Thoracic aorta (tissue), 2 donors: ENCODE measurements around the gene VEGFA. TPM values are rescaled to one million over a fixed set of nuclear protein-coding genes. Genes with fewer than 3 reads are reported as not detected.
"Not testable (repeated sequence)": the region's sequence is repeated elsewhere in the genome, so short reads cannot be mapped to it uniquely, and the experiment has no call there.

ENCODE experiments used
- ATAC-seq: fragments of 150-250 bp; one replicate; pipeline ENCODE4 v1.8.0; 2017; ENCODE audit warnings: low read depth; ENCODE audit not compliant: insufficient number of reproducible peaks, low FRiP score
- DNase-seq: peaks from one replicate; pipeline ENCODE4 v3.0.0-alpha.2; 2020; ENCODE audit warnings: low spot score
- H3K27ac ChIP-seq, 2 donors: fragments of 200-600 bp; sonication (generic); 1 replicate in 1 of 2; 2 replicates in 1 of 2; pipeline ENCODE4 v1.5.1; 2016; ENCODE audit warnings: mild to moderate bottlenecking in 2 of 2, moderate library complexity in 2 of 2
- H3K27me3 ChIP-seq: fragments of 200-600 bp; sonication (generic); replicated peaks from 2 replicates; pipeline ENCODE4 v1.6.0; 2016; ENCODE audit warnings: mild to moderate bottlenecking; ENCODE audit not compliant: insufficient read depth
- H3K36me3 ChIP-seq: fragments of 200-600 bp; sonication (generic); one replicate; pipeline ENCODE4 v1.5.1; 2016
- H3K4me1 ChIP-seq, 2 donors: fragments of 200-600 bp; sonication (generic); 1 replicate in 1 of 2; 2 replicates in 1 of 2; pipeline versions ENCODE4 v1.5.1 to v1.6.0; 2016; ENCODE audit warnings: low read depth in 2 of 2, mild to moderate bottlenecking in 1 of 2; ENCODE audit not compliant: control insufficient read depth in 1 of 2
- H3K4me3 ChIP-seq: fragments of 200-600 bp; sonication (generic); 2 replicates; pipeline ENCODE4 v1.5.1; 2016; ENCODE audit warnings: mild to moderate bottlenecking
- H3K9me3 ChIP-seq: fragments of 200-600 bp; sonication (generic); 2 replicates; pipeline ENCODE4 v1.5.1; 2016
- CTCF ChIP-seq: fragments of 200-600 bp; sonication (generic); IDR thresholded peaks from one replicate; pipeline ENCODE4 v1.5.1; 2019; ENCODE audit warnings: antibody characterized with exemption
- total RNA-seq, 2 donors: library from RNA; depleted of rRNA; stranded (reverse); fragments of >200 nt; gene quantifications; one replicate each; pipeline versions ENCODE4 v1.1.0 to v1.2.3, GENCODE V29; 2016

The VEGFA gene
- total RNA-seq, 2 donors from 2014 or later = 36.0 to 117 TPM

GRCh38 chr6:43814111-43814510 is 44.1 kb downstream of the VEGFA start:
- ATAC-seq (no peak), DNase-seq (no peak)
- H3K27me3 ChIP-seq = no peaks in the 10 kb centered on the region
- no peak for TF ChIP-seq CTCF
- no peak overlapping the region for H3K4me3 ChIP-seq
- no peaks in the 10 kb centered on the region for H3K4me1 ChIP-seq
- H3K36me3 ChIP-seq = no peaks in the 10 kb centered on the region
- H3K27ac ChIP-seq = no peak overlapping the region
- H3K9me3 ChIP-seq = no peaks in the 10 kb centered on the region

- TF ChIP-seq CTCF = no peak
- Histone ChIP-seq H3K9me3 (no peaks in the 10 kb centered on the region), H3K36me3 (no peaks in the 10 kb centered on the region), H3K4me3 (no peak overlapping the region), H3K27me3 (no peaks in the 10 kb centered on the region), H3K27ac (no peak overlapping the region), H3K4me1 (no peaks in the 10 kb centered on the region)
- ATAC-seq (no peak), DNase-seq (no peak)
Measured at GRCh38 chr6:43814865-43815264, 44.9 kb downstream of the VEGFA start.

GRCh38 chr6:43817192-43817591 is 47.2 kb downstream of the VEGFA start:
- ATAC-seq = no peak
- no peaks in the 10 kb centered on the region for H3K4me1 ChIP-seq
- no peak for TF ChIP-seq CTCF
- no peak overlapping the region for H3K27ac ChIP-seq
- no peak overlapping the region for H3K4me3 ChIP-seq
- no peaks in the 10 kb centered on the region for H3K27me3 ChIP-seq
- H3K9me3 ChIP-seq = no peaks in the 10 kb centered on the region
- DNase-seq = no peak
- no peaks in the 10 kb centered on the region for H3K36me3 ChIP-seq

- not testable (repeated sequence) for H3K4me1 ChIP-seq, H3K9me3 ChIP-seq, H3K27me3 ChIP-seq, DNase-seq, H3K4me3 ChIP-seq, H3K27ac ChIP-seq, ATAC-seq, H3K36me3 ChIP-seq
Measured at GRCh38 chr6:43818973-43819372, 49.0 kb downstream of the VEGFA start.

- TF ChIP-seq CTCF = no peak
- no peaks in the 10 kb centered on the region for H3K36me3 ChIP-seq
- ATAC-seq = no peak
- H3K4me3 ChIP-seq = no peak overlapping the region
- no peaks in the 10 kb centered on the region for H3K27me3 ChIP-seq
- DNase-seq = no peak
- no peaks in the 10 kb centered on the region for H3K9me3 ChIP-seq
- H3K27ac ChIP-seq = no peak overlapping the region
- no peaks in the 10 kb centered on the region for H3K4me1 ChIP-seq
Measured at GRCh38 chr6:43819958-43820357, 49.9 kb downstream of the VEGFA start.

- no peak for DNase-seq
- Histone ChIP-seq H3K27ac (no peak overlapping the region), H3K9me3 (no peaks in the 10 kb centered on the region)
Measured at GRCh38 chr6:43820486-43820885, 50.5 kb downstream of the VEGFA start.

More at GRCh38 chr6:43820486-43820885, 50.5 kb downstream of the VEGFA start:
- H3K36me3 ChIP-seq = no peaks in the 10 kb centered on the region
- TF ChIP-seq CTCF = no peak
- no peak for ATAC-seq
- H3K27me3 ChIP-seq = no peaks in the 10 kb centered on the region
- no peak overlapping the region for H3K4me3 ChIP-seq
- no peaks in the 10 kb centered on the region for H3K4me1 ChIP-seq
